ENCODE measurements around the gene CHRND. TPM values are rescaled to one million over a fixed set of nuclear protein-coding genes. Genes with fewer than 3 reads are reported as not detected.

The CHRND gene
- polyA plus RNA-seq, 1 donor (not counting 4 experiments of a cell fraction or from before 2014, with no cell fraction given), result not detected

DNA sequence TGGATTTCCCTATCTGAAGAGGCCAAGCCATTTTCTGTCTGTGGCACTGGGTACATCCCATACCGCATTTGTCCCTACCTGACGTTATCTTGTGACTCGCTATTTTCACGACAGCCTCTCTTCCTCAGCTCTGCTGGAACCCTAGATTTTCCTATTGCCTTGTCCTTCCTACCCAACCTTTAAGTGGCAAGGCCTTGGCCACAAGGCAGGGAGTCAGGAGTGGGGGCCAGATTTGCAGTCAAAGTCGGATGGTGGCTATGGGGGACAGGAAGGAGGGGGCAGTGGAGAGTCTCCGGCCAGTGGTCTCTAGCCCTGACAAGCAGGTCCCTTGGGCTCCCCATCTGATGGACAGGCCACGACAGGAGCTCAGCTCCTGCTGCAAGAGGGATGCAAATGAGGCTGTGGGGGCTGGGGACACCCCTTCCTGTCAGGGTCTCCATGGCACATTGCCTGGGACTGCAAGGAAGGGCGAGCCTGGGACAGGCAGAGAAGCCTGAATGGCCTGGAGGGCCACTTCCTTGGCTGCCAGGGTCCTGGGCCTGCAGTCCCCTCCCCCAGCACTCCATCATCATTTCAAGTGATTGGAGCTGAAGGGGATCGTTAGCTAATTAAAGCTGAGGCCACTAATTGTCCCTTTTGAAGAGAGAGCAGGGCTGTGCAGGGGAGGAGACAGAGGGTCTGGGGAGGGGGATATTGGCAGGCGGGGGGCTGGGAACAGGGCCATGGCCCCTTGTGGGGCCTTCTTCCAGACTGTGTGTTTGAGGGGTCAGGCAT, 32.1 kb upstream of the CHRND start:
- Histone ChIP-seq H3K27me3 (ENCODE audit: control insufficient read depth, extremely low read depth, insufficient read depth, low read length) (peaks cover 9% of the 10 kb centered on the region), H3K4me2 (ENCODE audit: control insufficient read depth, extremely low read depth, insufficient read depth, low read depth, low read length) (no peak overlapping the region), H3K79me2 (ENCODE audit: control insufficient read depth, insufficient read depth, low read length) (no peaks in the 10 kb centered on the region), H4K20me1 (ENCODE audit: control insufficient read depth, extremely low read depth, insufficient read depth, low read length) (no peaks in the 10 kb centered on the region), H3K4me1 (ENCODE audit: control insufficient read depth, extremely low read depth, insufficient read depth, low read length) (no peaks in the 10 kb centered on the region), H3K36me3 (ENCODE audit: control insufficient read depth in 2 of 2, extremely low read depth in 1 of 2, insufficient read depth in 2 of 2, low read length in 2 of 2) (no peaks in the 10 kb centered on the region), H3K4me3 (ENCODE audit: control insufficient read depth in 2 of 3, extremely low read depth in 1 of 3, insufficient read depth in 2 of 3, low read depth in 1 of 3, low read length in 3 of 3) (no peak overlapping the region), H3K9me1 (ENCODE audit: control insufficient read depth, extremely low read depth, insufficient read depth, low read length) (no peaks in the 10 kb centered on the region), H3K9ac (ENCODE audit: control insufficient read depth, extremely low read depth, insufficient read depth, low read length) (no peak overlapping the region), H2AFZ (ENCODE audit: control insufficient read depth, low read length) (no peak overlapping the region), H3K9me3 (ENCODE audit: control insufficient read depth, low read depth, low read length) (no peaks in the 10 kb centered on the region), H3K27ac (ENCODE audit: control insufficient read depth, insufficient read depth, low read length) (no peak overlapping the region)
- DNase-seq (ENCODE audit: low read depth, low spot score), result no peak
- FAIRE-seq, result no peak
- TF ChIP-seq EZH2 (IDR thresholded peaks at IDR 0.05; ENCODE audit: low read length), result no peak
- TF ChIP-seq, protein P1, sequence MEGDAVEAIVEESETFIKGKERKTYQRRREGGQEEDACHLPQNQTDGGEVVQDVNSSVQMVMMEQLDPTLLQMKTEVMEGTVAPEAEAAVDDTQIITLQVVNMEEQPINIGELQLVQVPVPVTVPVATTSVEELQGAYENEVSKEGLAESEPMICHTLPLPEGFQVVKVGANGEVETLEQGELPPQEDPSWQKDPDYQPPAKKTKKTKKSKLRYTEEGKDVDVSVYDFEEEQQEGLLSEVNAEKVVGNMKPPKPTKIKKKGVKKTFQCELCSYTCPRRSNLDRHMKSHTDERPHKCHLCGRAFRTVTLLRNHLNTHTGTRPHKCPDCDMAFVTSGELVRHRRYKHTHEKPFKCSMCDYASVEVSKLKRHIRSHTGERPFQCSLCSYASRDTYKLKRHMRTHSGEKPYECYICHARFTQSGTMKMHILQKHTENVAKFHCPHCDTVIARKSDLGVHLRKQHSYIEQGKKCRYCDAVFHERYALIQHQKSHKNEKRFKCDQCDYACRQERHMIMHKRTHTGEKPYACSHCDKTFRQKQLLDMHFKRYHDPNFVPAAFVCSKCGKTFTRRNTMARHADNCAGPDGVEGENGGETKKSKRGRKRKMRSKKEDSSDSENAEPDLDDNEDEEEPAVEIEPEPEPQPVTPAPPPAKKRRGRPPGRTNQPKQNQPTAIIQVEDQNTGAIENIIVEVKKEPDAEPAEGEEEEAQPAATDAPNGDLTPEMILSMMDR (optimal IDR thresholded peaks at IDR 0.05 in 1 of 3, IDR thresholded peaks at IDR 0.05 in 1 of 3, conservative IDR thresholded peaks at IDR 0.05 in 1 of 3; ENCODE audit: extremely low read depth in 1 of 3, insufficient read depth in 2 of 3, low read length in 3 of 3), result no peak
- dilution Hi-C loops (cut with MboI; ENCODE audit: extremely low pct_ligation_motif_present, low sequenced_read_pairs), result no loop called here

- DNase-seq (ENCODE audit: low read depth, low spot score), result no peak
- Histone ChIP-seq H3K4me3 (ENCODE audit: control insufficient read depth in 2 of 3, extremely low read depth in 1 of 3, insufficient read depth in 2 of 3, low read depth in 1 of 3, low read length in 3 of 3) (no peak overlapping the region), H3K27me3 (ENCODE audit: control insufficient read depth, extremely low read depth, insufficient read depth, low read length) (peaks cover 2% of the 10 kb centered on the region), H3K27ac (ENCODE audit: control insufficient read depth, insufficient read depth, low read length) (no peak overlapping the region), H3K4me2 (ENCODE audit: control insufficient read depth, extremely low read depth, insufficient read depth, low read depth, low read length) (no peak overlapping the region), H4K20me1 (ENCODE audit: control insufficient read depth, extremely low read depth, insufficient read depth, low read length) (no peaks in the 10 kb centered on the region), H3K9ac (ENCODE audit: control insufficient read depth, extremely low read depth, insufficient read depth, low read length) (no peak overlapping the region), H3K9me3 (ENCODE audit: control insufficient read depth, low read depth, low read length) (no peaks in the 10 kb centered on the region), H3K4me1 (ENCODE audit: control insufficient read depth, extremely low read depth, insufficient read depth, low read length) (no peaks in the 10 kb centered on the region), H3K36me3 (ENCODE audit: control insufficient read depth in 2 of 2, extremely low read depth in 1 of 2, insufficient read depth in 2 of 2, low read length in 2 of 2) (no peaks in the 10 kb centered on the region), H2AFZ (ENCODE audit: control insufficient read depth, low read length) (no peak overlapping the region), H3K79me2 (ENCODE audit: control insufficient read depth, insufficient read depth, low read length) (no peaks in the 10 kb centered on the region), H3K9me1 (ENCODE audit: control insufficient read depth, extremely low read depth, insufficient read depth, low read length) (no peaks in the 10 kb centered on the region)
- TF ChIP-seq, protein P1 (optimal IDR thresholded peaks at IDR 0.05 in 1 of 3, IDR thresholded peaks at IDR 0.05 in 1 of 3, conservative IDR thresholded peaks at IDR 0.05 in 1 of 3; ENCODE audit: extremely low read depth in 1 of 3, insufficient read depth in 2 of 3, low read length in 3 of 3), result no peak
- no peak for TF ChIP-seq EZH2 (IDR thresholded peaks at IDR 0.05; ENCODE audit: low read length)
- FAIRE-seq, result no peak
- dilution Hi-C loops (cut with MboI; ENCODE audit: extremely low pct_ligation_motif_present, low sequenced_read_pairs), result no loop called here
Observed at GRCh38 chr2:232494542-232494941, 31.4 kb upstream of the CHRND start.

All from keratinocyte (primary cell).